Activated B cell treated with CpG ODN at 0.5 μM for 24 hours (primary cell): ENCODE results near the gene DELE1. TPM values are rescaled to one million over a fixed set of nuclear protein-coding genes. Genes with fewer than 3 reads are reported as not detected.
"Not testable (repeated sequence)": the region's sequence is repeated elsewhere in the genome, so short reads cannot be mapped to it uniquely, and the experiment has no call there.

Experiments used
- ATAC-seq: fragments of 200-7000 bp; cut with Tn5 transposase; one replicate; pipeline ENCODE4 v1.10.0; 2021; ENCODE audit warnings: low read depth, mild to moderate bottlenecking, moderate library complexity
- CTCF ChIA-PET: fragments of 350-600 bp; sonication (Branson Sonifier 250); formaldehyde crosslinking; loops from one replicate; lab custom pipeline; 2021; ENCODE audit warnings: antibody characterized with exemption; lab: Charles Lee
- POLR2A ChIA-PET: fragments of 350-600 bp; sonication (Branson Sonifier 250); formaldehyde crosslinking; loops from one replicate; lab custom pipeline; 2021; ENCODE audit warnings: antibody characterized with exemption; lab: Charles Lee
- DNase-seq: peaks from one replicate; pipeline ENCODE4 v3.0.0; 2022
- H3K27ac Mint-ChIP-seq: one replicate; pipeline ENCODE4 v1.8.0; 2020; ENCODE audit warnings: mixed read lengths
- H3K27me3 Mint-ChIP-seq: one replicate; pipeline ENCODE4 v1.8.0; 2021; ENCODE audit warnings: mixed read lengths
- H3K36me3 Mint-ChIP-seq: one replicate; pipeline ENCODE4 v1.8.0; 2021; ENCODE audit warnings: low read depth, mixed read lengths
- H3K4me1 Mint-ChIP-seq: one replicate; pipeline ENCODE4 v1.8.0; 2021; ENCODE audit warnings: mixed read lengths
- H3K4me3 Mint-ChIP-seq: one replicate; pipeline ENCODE4 v1.8.0; 2020; ENCODE audit warnings: mild to moderate bottlenecking, mixed read lengths
- H3K9me3 Mint-ChIP-seq: one replicate; pipeline ENCODE4 v1.8.0; 2020; ENCODE audit warnings: mixed read lengths
- CTCF ChIP-seq: fragments of 200-600 bp; IDR thresholded peaks from one replicate; pipeline ENCODE4 v1.8.0; 2022; ENCODE audit warnings: antibody characterized with exemption, mild to moderate bottlenecking
- intact Hi-C: fragments of 100-400 bp; cut with micrococcal nuclease; formaldehyde crosslinking; loops from one replicate; pipeline ENCODE4 v1.15.1; 2024
- total RNA-seq: library from RNA; stranded (reverse); gene quantifications from 2 replicates; pipeline ENCODE4 v1.2.3, GENCODE V29; 2022

DELE1 gene
- total RNA-seq, 1 donor from 2014 or later, result 114 TPM

- no peaks in the 10 kb centered on the region for H3K9me3 Mint-ChIP-seq
- peak; percentile 9 for ATAC-seq
- peaks cover 40% of the 10 kb centered on the region for H3K4me1 Mint-ChIP-seq
- no peak overlapping the region for H3K27ac Mint-ChIP-seq
- no peak for TF ChIP-seq CTCF
- H3K27me3 Mint-ChIP-seq, result peaks cover 4% of the 10 kb centered on the region
- CTCF ChIA-PET, result interaction anchor here (1.9 to 3.5 kb wide), 2 partner anchors 37 to 45 kb away, joined by 5 to 14 read pairs; no protein-coding TSS in a partner anchor
- no peak for DNase-seq
- no peaks in the 10 kb centered on the region for H3K36me3 Mint-ChIP-seq
- intact Hi-C loops, result loop anchor here (2.0 kb wide), 1 partner anchor 37 kb away; the partner anchor contains the start of gene PCDH1
- peak overlapping the region; percentile 5 for H3K4me3 Mint-ChIP-seq
- POLR2A ChIA-PET, result interaction anchor here (0.5 to 2.3 kb wide), 3 partner anchors 8 to 215 kb away, joined by 3 to 24 read pairs (median 7); partner anchors contain the start of genes DELE1 and RNF14
These were observed 7.8 kb upstream of the DELE1 start for GRCh38 chr5:141915881-141916336.

- H3K4me3 Mint-ChIP-seq, result no peak overlapping the region
- ATAC-seq (no peak), DNase-seq (no peak)
- H3K27ac Mint-ChIP-seq, result no peak overlapping the region
- ChIA-PET POLR2A (interaction anchor here (1.6 kb wide), 1 partner anchor 53 kb away, joined by 7 read pairs; the partner anchor contains the start of gene RNF14), CTCF (interaction anchor here (1.9 to 3.5 kb wide), 2 partner anchors 38 to 44 kb away, joined by 5 to 14 read pairs; no protein-coding TSS in a partner anchor)
- no peak for TF ChIP-seq CTCF
- peaks cover 4% of the 10 kb centered on the region for H3K27me3 Mint-ChIP-seq
- H3K9me3 Mint-ChIP-seq, result no peaks in the 10 kb centered on the region
- intact Hi-C loops, result no loop called here
- H3K36me3 Mint-ChIP-seq, result no peaks in the 10 kb centered on the region
- peaks cover 40% of the 10 kb centered on the region for H3K4me1 Mint-ChIP-seq
These were observed 7.1 kb upstream of the DELE1 start for GRCh38 chr5:141916522-141916921.

GRCh38 chr5:141917760-141918159 is 5.9 kb upstream of the DELE1 start:
- Mint-ChIP-seq H3K4me3 (no peak overlapping the region), H3K9me3 (no peaks in the 10 kb centered on the region), H3K27ac (no peak overlapping the region), H3K27me3 (peaks cover 4% of the 10 kb centered on the region), H3K36me3 (no peaks in the 10 kb centered on the region), H3K4me1 (peaks cover 41% of the 10 kb centered on the region)
- DNase-seq (no peak), ATAC-seq (no peak)
- POLR2A ChIA-PET, result no interaction called here
- intact Hi-C loops, result no loop called here
- CTCF ChIA-PET, result interaction anchor here (1.6 to 3.5 kb wide), 2 partner anchors 39 to 43 kb away, joined by 5 to 14 read pairs; no protein-coding TSS in a partner anchor
- no peak for TF ChIP-seq CTCF

GRCh38 chr5:141919218-141920119 is 4.2 kb upstream of the DELE1 start:
- Mint-ChIP-seq H3K27ac (no peak overlapping the region), H3K27me3 (no peaks in the 10 kb centered on the region), H3K4me1 (peaks cover 43% of the 10 kb centered on the region), H3K36me3 (peaks cover 8% of the 10 kb centered on the region), H3K9me3 (no peaks in the 10 kb centered on the region), H3K4me3 (no peak overlapping the region)
- DNase-seq (no peak), ATAC-seq (no peak)
- no peak for TF ChIP-seq CTCF
- ChIA-PET CTCF (interaction anchor here (1.6 kb wide), 1 partner anchor 40 kb away, joined by 5 read pairs; no protein-coding TSS in a partner anchor), POLR2A (no interaction called here)
- intact Hi-C loops, result no loop called here

- ChIA-PET POLR2A (no interaction called here), CTCF (interaction anchor here (1.3 kb wide), 1 partner anchor 40 kb away, joined by 3 read pairs; no protein-coding TSS in a partner anchor)
- Mint-ChIP-seq H3K4me3 (peak overlapping the region; percentile 26), H3K9me3 (no peaks in the 10 kb centered on the region), H3K27me3 (no peaks in the 10 kb centered on the region), H3K36me3 (peaks cover 15% of the 10 kb centered on the region), H3K4me1 (peaks cover 38% of the 10 kb centered on the region), H3K27ac (no peak overlapping the region)
- intact Hi-C loops, result no loop called here
- ATAC-seq, result no peak
- no peak for TF ChIP-seq CTCF
- DNase-seq, result no peak
These were observed 2.9 kb upstream of the DELE1 start for GRCh38 chr5:141920771-141921170.

- H3K36me3 Mint-ChIP-seq, result peaks cover 36% of the 10 kb centered on the region
- intact Hi-C loops, result loop anchor here (1.0 to 2.0 kb wide), 4 partner anchors 9 to 92 kb away; no protein-coding TSS in a partner anchor
- H3K9me3 Mint-ChIP-seq, H3K27me3 Mint-ChIP-seq, DNase-seq, ATAC-seq: not testable (repeated sequence)
- H3K4me3 Mint-ChIP-seq, result peak overlapping the region; percentile 91
- POLR2A ChIA-PET, result interaction anchor here (0.7 to 3.4 kb wide), 15 partner anchors 8 to 331 kb away, joined by 3 to 47 read pairs (median 6); partner anchors contain the start of genes FCHSD1, GNPDA1, HDAC3 and PCDH1
- CTCF ChIA-PET, result interaction anchor here (1.1 to 2.9 kb wide), 3 partner anchors 38 to 231 kb away, joined by 4 to 17 read pairs (median 5); partner anchors contain the start of gene RNF14
- peaks cover 23% of the 10 kb centered on the region for H3K4me1 Mint-ChIP-seq
- peak overlapping the region; percentile 95 for H3K27ac Mint-ChIP-seq
These were observed 734 bp upstream of the DELE1 start for GRCh38 chr5:141922827-141923447.
